KBM-7 (cell line): ENCODE data around the gene ARID5B.

ENCODE experiments used
- DNase-seq: peaks from one replicate; pipeline ENCODE4 v3.0.0-alpha.2; 2015
- in situ Hi-C: fragments of 300-500 bp; cut with MboI; formaldehyde crosslinking; loops from 2 replicates; pipeline ENCODE4 v1.14.3; 2020; ENCODE audit warnings: low sequenced_read_pairs, low pct_unique_long_range_greater_than_20kb, mixed read lengths

Gene ARID5B

DNA sequence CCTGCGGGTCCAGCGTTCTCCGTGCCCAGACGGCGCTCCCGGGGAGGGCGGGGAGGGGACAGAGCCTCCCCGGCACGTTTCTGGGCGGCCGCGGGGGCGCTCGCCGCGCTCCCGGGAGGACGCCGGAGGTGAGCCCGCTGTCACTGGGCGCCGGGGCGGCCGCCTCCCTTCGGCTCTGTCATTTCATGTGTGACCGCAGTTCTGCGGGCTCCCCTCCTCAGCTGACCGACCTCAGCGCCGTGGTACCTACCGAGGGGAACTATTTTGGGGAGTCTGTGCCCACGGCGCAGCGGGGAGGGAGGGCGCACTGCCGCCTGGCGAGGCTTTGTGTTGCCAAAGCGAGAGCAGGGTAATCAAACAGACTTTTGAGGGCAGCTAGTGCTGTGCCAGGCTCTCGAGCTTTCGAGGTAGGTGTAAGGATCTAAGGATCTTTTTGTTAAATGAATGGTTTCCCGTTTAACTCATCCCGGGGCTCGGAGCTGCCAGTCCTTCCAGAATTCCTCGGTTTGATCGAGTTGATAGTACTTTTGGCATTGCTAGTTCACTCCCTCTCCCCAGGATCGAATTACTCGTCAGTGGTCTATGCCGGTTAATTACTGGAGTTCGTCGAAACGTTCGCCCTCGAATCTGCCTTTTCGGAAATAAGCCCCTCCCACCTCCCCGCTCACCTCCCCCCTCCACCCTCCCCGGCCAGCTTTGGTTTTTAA, 1.9 kb downstream of the ARID5B start:
- DNase-seq: peak; percentile 74
- in situ Hi-C loops: no loop called here

DNA sequence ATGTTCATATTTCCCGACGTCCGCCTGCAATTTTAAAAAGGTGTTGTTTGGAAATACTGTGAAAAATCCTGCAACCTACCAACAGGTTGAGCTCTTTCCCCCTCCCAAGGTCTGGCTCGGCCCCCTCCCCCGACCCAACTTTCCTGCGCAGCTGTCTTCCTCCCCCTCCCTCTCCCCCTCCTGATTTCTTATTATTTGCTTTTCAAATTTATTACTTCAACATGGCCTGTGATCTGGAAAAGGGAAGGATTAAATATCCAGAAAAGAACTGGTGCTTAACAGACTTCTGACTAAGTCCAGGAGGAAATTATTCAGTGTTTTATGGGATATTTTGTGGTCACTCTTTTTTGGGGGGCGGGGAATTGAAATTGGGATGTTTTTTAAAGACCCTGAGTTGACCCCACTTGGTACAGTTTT, 2.4 kb downstream of the ARID5B start:
- in situ Hi-C loops: no loop called here
- DNase-seq: peak; percentile 20

DNA sequence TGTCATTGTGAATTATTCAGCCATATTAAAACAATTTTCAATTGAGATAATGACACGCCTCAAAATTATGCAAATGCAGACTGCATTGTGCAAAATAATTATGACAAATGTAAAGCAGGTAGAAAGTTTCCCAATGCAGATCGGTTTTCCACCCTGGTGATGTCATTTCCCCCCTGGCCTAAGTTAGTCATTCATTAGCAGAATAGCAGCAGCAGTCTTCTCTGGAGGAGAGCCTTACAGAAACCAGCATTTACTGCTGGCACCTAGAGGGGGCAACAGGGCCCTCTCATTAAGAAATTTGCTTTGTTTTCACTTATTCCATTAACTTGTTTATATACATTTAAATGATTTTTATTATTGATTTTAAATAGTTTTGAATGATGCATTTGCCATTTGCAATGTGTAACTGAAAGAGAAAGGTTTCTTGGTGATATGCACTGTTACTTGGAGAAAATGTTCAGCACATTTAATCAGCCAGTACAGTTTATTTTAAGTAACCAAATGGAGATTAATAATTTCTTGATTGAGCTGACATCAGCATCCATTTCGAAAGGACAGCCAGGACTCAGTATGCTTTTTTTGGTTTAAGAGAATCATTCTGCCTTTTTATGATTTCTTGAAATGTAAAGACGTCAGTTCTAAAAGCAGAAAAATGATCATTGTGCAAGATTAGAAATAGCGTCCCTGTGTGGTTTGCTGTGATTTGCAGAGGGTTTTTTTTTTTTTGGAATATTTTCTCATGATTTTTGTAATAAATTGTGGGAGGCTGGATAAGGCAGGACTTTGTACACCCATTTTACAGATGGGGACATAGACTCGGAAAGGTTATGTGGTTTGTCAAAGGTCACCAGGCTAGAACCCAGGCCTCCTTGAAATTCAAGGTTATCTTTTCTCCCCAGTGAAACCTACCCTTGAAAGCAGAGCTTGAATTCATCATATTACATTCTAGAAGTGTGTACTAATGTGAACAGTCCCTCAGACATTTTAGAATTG, 3.5 kb downstream of the ARID5B start:
- DNase-seq: peak; percentile 66
- in situ Hi-C loops: no loop called here

DNA sequence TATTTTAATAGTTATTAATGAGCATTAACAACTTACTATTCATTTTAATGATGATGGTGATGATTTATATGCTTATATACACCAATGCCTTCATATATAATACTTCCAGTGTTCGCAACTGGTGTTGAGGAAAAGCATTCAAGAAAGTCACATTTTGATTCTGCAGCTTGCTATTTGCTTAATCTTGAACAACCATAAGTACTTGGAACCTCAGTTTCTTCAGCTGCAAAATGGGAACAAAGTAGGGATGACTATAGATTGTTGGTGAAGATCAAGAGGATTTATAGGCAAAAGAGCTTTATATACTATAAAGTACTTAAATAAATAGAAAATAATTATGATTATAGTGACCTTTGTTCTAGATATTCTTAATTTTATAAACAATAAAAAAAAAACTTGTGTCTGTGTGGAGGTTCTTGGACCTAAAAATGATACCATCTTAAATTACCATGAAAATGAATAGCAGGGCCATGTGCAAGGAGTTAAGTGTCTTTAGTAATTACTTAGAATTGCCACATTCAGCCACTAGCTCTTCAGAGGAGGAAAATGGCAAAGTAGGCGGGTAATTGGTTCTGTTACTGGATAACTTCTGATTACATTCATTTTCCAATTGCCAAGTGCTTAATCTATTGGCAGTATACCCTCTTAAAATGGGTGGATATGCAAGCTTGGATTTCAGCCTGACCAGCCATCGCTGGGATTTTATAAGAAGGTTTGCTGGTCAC, 4.5 kb downstream of the ARID5B start:
- DNase-seq: no peak
- in situ Hi-C loops: no loop called here

DNA sequence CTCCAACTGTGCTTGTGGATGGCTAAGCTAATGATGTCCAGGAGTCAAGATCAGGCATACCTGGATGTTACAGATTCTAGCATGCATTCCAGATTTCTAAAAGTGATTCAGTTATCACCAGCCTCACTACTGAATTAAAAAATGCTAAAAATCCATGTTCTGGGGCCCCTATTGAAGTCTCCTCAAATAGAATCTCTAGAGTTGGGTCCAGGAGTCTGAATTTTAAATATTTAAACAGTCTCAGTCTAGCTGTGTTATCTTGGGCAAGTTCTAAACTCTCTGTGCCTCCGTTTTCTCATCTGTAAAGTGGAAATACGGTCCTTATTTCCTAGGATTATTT, 5.0 kb downstream of the ARID5B start:
- in situ Hi-C loops: no loop called here
- no peak for DNase-seq

DNA sequence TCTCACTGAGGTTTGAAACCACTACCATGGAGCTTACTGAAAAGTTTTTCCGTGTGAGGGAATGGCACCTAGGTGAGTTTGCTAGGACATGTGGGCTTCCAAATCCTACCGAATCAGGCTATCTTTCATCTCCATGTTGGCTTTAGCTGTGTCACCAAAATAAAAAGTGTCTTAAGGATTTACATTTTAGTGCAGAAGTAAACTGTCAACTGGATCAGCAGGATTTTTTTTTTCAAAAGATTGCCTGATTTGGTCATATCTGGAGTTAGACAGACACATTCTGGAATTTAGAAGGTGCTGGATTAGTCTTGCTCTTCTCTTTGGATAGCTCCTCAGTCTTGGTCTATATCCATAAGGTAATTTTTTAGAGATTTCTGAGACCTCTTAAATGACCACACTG, 5.5 kb downstream of the ARID5B start:
- DNase-seq: no peak
- in situ Hi-C loops: no loop called here

DNA sequence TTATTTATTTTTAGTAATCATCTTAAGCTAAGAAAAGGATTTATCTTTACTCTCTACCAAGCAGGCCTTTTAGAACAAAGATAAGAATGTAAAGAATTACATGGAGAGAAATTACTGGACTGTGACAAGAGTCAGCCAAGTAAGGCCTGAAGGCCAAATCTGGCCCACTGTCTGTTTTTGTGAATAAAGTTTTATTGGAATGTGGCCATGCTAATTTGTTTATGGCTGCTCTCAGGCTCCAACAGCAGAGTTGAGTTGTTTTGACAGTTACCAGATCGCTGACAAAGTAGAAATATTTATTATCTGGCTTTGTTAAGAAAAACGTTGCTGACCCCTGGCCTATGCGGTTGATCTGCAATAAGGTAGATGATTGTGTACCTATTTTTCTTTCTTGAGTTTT, 6.1 kb downstream of the ARID5B start:
- no peak for DNase-seq
- in situ Hi-C loops: no loop called here

DNA sequence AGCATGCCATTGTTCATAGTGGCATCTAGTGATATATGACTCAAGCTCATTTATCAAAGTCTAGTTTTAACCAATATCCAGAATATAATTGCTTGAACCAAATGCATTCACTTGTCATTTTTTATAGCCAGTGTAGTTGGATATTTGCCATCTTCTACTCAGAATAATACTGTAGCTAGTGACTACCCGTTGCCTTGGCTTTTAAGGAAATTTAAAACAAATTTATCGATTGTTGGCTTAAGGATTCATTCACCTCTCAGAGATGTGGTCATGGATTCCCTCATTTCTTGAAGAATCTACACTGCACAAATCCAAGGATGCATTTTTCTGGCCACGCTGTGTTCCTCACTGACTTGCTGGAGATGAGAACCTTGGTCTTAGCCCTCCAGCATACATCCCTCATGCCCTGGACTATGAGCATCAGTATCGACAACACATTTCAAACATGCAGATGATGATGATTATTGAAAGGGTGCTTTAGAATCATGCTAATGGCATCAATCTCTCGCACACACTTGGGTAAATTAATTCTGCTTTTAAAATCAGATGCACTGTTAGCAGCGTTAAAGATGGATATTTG, 8.8 kb downstream of the ARID5B start:
- DNase-seq: no peak
- in situ Hi-C loops: no loop called here

DNA sequence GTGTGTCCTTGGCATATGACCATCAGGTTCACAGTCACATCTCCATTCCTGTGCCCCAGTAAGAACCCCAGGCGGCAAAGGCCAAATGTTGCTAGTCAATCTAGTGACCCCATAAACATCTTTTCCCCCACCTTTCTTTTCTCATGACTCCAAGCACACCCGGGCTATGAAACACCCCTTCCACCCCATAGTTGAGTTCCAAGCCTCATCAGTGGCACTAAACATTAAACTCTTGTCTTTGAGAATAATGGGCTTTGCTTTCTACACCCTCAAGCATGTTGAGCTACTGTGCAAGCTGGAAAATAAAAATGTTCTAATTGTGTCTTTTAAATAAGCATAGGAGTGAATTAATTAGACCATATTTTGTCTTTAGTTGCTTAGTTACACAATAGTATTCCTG, 9.4 kb downstream of the ARID5B start:
- in situ Hi-C loops: no loop called here

DNA sequence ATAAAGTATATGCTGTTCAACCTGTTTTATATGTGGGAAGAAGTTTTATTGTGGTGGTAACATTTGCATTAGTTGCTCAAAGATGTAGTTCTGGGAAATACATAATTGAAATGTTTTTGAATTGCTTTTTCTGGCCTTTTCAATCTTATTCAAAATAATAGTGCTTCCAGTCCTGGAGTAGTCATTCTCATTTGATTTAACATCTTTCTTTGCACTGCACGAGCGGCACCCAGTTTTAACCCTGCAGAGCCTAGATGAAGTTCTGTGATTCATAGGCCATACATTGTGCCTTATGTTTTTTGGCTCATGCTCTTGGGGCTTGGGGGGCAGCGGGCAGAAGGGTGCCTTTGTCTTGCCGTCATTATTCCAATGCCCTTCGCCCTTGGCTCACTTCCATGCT, 9.9 kb downstream of the ARID5B start:
- no peak for DNase-seq
- in situ Hi-C loops: no loop called here

More for the DNA sequence above, 9.4 kb downstream of the ARID5B start:
- no peak for DNase-seq

DNA sequence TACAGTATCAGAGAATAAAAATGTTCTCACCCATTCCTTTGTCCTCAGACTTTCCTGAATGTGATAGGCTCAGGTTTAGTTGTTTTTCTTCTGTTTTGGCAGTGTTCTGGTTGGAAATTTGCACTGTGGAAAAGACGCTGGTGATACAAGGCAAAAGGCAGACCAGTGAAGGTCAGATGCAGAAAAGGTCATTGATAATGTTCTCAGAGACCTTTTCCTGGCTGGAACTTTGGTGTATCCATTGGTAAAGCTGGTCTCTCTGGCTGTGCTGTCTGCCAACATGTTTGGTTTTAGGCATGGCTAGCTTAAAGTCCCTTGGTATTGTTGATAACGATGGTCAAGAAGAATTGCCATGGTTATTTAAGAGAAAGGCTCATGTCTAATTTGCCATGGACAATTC, 11.5 kb downstream of the ARID5B start:
- in situ Hi-C loops: no loop called here
- DNase-seq: no peak

DNA sequence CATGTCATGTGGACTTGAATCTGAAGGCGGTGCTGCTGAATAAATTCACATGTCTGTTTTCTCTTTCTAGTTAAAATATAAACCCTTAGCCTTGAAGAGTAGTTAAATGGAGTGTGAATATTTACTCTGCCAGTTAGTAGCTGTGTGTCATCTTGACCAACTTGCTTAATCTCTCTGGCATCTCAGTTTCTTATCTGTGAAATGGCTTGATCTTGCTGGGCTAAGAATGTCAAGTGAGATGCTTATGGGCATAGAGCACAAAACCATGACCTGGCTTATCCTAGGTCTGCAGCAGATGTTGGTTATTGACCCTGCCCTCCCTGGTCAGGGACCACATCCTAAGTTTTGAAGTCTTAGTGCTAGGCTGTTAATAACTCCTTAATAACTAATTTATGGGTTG, 16.6 kb downstream of the ARID5B start:
- no peak for DNase-seq
- in situ Hi-C loops: no loop called here

DNA sequence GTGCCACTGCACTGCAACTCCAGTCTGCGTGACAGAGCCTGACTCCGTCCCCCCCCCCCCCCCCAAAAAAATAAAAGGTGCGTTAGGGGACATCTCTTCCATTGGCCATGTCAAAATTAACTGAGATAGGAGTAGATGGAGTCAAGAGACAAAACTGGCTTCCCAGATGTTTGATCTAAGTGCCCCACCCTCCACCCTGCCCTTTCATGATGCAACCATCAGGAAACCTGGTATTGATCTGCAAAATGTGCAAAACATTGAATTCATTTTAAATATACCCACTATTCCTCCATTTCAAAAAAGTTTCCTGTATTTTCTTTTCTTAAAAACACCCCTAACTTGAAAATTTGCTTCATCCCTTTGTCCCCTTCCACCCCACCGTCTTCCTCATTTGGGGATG, 17.5 kb downstream of the ARID5B start:
- in situ Hi-C loops: no loop called here

DNA sequence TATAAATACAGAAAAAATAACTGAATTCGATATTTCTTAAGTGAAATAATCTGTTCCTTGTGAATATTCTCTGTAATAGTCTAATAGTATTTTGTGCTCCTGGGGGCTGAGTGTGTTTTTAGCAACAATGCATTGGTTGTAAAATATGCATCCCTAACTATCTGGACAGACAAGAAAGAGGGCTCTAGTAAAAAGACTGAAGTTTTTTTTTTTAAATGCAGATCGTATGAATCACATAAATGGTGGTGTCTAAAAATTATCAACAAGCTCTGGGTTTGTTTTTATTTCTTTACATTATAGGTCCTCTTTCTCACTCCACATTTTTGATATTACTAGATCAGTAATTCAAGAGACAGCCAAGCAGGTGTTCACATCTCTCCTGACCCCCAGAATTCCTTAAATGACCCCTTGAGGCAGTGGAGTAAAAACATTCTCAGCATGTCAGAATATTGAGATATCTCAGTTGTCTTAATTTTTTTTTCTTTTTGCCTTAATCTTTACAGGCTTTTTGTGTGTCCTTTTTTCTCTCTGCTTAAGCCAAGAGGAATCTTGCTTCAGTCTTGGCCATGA, 18.2 kb downstream of the ARID5B start:
- in situ Hi-C loops: no loop called here
- DNase-seq: no peak

More for the DNA sequence above, 17.5 kb downstream of the ARID5B start:
- no peak for DNase-seq

DNA sequence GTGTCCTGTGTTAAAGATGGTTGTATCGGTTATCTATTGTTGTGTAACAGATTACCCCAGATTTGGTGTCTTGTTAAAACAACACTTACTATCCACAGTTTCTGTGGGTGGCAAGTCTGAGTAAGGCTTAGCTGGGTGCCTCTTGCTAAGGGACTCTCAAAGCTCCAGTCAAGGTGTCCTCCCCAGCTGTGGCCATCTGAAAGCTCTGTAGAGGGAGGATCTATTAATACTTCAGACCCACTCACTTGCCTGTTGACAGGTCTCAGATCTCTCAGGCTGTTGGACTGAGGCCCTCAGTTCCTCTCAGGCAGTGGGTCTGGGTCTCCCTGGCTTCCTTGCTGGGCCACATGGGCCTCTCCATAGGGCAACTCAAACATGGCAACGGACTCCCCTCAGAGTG, 19.6 kb downstream of the ARID5B start:
- DNase-seq: no peak
- in situ Hi-C loops: no loop called here

DNA sequence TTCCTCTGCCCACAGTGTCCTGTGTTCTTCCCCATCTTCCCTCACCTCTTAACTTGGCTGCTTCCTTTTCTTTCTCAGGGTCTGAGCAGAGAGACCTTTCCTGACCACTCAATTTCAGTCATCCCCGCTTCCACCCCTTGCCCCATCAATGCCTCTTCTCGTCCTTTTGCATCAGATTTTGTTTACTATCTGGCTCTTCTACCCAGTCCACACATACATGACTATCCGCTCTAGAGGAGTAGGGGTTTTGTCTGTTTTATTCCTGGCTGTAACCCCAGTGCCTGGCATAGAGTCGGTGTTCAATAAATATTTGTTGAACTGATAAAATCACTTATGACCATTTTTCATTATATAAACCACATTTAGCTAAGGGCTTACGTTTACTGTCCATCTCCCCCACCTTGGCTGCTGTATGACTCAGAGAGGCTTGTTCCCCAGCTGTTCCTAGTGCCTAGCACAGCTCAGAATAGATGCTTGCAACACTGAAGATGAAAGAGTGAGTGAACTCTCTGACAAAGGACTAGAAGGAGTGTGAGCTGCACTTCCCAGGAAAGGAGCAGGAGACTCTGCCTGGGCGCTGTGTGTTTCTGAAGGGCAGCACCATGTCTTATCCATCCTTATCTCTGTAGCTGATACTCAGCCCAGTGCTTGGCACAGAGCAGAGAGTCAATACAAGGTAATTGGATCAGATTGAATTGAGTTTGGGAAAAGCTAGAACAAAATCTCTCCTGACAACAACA, 21.9 kb downstream of the ARID5B start:
- no peak for DNase-seq

DNA sequence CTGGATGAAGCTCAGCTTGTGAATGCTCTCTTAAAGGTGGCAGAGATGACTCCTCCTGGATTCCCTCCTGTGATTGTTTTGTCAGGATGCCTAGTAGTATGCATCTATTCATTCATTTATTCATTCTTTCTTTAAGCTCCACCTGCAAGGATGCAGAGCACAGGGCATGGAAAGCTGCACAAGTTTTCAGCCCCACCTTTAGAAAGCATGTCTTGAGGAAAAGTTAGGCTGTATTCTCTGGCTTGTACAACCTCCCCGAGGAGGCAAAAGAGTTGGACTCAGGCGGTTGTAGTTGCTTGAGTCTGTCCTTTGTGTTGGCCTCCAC, 22.4 kb downstream of the ARID5B start:
- in situ Hi-C loops: no loop called here
- no peak for DNase-seq

More for the DNA sequence above, 21.9 kb downstream of the ARID5B start:
- in situ Hi-C loops: no loop called here

DNA sequence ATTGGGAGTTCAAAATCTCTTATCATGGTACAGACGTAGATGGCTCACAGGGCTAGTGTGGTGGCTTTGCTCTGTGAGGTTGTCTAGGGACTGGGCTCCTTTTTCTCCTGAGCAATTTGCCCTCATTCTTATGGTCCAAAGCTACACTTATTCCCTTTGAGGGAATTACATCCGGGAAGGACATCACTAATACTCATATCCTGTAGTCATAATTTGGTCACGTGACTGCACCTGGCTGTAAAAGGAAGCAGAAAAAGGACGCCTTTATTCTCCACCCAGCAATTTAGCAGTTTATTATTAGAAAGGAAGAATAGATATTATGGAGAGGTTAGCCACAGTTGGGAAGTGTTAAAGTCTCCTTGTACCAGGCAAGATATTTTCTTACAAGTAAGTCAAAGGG, 28.1 kb downstream of the ARID5B start:
- in situ Hi-C loops: no loop called here
- no peak for DNase-seq
